RCC 7860 (cell line): ENCODE results near the gene CCNL1.
"Not testable (repeated sequence)": the region's sequence is repeated elsewhere in the genome, so short reads cannot be mapped to it uniquely, and the experiment has no call there.

ENCODE experiments used
- DNase-seq: peaks from one replicate; pipeline ENCODE4 v3.0.0-alpha.2; 2015; ENCODE audit warnings: low spot score
- FAIRE-seq: peaks from 2 replicates; lab custom pipeline; 2012; peaks lifted over from hg19 to GRCh38; lab: Jason Lieb, UNC

The CCNL1 gene

DNA sequence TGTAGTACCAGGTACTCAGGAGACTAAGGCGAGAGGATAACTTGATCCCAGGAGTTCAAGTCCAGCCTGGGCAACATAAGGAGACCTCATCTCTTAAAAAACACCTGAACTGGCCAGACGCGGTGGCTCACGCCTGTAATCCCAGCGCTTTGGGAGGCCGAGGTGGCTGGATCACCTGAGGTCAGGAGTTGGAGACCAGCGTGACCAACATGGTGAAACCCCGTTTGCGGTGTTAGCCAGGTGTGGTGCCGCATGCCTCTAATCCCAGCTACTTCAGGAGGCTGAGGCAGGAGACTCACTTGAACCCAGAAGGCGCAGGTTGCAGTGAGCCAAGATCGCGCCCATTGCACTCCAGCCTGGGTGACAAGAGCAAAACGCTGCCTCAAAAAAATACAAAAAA is 13.4 kb upstream of the CCNL1 start:
- not testable (repeated sequence) for FAIRE-seq, DNase-seq

DNA sequence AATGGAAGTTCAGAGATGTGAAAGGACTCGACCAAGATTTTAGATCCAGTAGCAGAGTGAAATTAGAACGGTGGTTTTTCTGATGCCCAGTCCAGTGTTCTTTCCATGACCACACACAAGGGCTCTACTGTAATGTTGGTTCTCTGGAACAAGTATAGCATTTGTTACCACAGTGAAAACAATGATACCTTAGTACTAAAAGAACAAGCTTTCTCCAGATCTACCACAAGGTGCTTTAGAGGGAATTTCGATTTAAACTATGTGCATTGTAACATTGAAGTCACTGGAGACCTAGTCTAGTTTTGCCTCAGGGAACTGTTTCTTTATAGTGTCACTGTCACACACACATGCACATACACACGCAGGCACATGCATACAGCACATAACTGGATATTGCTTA is 12.8 kb upstream of the CCNL1 start:
- DNase-seq (no peak), FAIRE-seq (no peak)

GRCh38 chr3:157170861-157171260 is 10.9 kb upstream of the CCNL1 start:
- DNase-seq = no peak
- no peak for FAIRE-seq

DNA sequence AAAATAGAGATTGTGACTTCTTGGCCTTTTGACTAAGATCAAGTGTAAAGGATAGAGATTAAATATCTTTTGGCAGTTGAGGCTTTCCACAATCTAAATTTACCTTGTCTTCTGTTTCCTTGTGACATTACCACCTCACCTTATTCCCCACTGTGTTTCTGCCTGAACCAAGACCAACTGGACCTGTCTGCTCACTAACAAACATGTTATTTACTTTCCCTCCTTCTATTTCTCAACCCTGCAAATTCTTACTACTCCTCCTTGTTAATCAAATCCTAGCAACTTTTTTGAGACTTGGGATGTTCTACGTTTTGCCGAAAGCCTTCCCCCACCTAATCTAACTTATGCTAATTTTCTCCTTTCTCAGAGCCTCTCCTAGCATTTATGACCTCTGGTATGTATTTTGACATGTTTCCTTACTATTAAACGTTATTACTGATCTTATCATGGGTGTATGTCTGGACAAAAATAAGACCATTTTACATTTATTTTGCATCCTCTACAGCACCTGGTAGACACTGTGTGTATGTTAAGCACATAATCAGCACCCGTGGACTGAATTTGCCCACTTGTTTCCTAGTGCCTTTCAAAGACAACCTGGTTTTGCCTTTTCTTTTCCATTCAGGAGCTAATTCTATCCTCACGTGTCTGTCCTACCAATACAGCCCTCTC is 7.6 kb upstream of the CCNL1 start:
- DNase-seq (no peak), FAIRE-seq (no peak)

- DNase-seq (no peak), FAIRE-seq (no peak)
Observed at GRCh38 chr3:157166561-157166960, 6.6 kb upstream of the CCNL1 start.

DNA sequence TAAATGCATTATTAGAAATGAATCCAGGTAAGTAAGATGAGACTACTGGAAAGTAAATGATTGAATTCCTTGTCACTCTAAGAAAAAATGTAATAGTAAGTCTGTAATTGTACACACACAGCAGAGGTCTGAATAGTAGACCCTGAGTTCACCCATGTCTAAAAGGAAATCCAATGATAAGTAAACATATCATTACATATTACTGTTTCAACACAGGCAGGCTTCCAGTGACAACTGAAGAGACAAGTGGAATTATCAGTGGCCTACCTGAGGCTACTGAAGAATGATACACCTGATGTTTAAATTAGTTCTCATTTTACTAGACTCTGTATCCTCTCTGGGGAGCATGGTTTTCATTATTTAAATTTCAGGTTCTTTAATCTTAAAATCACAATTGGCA is 6.2 kb upstream of the CCNL1 start:
- DNase-seq (no peak), FAIRE-seq (no peak)

- FAIRE-seq (no peak), DNase-seq (no peak)
Observed at GRCh38 chr3:157163217-157163953, 3.4 kb upstream of the CCNL1 start.

- not testable (repeated sequence) for FAIRE-seq, DNase-seq
Observed at GRCh38 chr3:157162620-157163019, 2.7 kb upstream of the CCNL1 start.

- peak; percentile 60 for FAIRE-seq
- peak; percentile 87 for DNase-seq
Observed at GRCh38 chr3:157160658-157161424, 894 bp upstream of the CCNL1 start.

DNA sequence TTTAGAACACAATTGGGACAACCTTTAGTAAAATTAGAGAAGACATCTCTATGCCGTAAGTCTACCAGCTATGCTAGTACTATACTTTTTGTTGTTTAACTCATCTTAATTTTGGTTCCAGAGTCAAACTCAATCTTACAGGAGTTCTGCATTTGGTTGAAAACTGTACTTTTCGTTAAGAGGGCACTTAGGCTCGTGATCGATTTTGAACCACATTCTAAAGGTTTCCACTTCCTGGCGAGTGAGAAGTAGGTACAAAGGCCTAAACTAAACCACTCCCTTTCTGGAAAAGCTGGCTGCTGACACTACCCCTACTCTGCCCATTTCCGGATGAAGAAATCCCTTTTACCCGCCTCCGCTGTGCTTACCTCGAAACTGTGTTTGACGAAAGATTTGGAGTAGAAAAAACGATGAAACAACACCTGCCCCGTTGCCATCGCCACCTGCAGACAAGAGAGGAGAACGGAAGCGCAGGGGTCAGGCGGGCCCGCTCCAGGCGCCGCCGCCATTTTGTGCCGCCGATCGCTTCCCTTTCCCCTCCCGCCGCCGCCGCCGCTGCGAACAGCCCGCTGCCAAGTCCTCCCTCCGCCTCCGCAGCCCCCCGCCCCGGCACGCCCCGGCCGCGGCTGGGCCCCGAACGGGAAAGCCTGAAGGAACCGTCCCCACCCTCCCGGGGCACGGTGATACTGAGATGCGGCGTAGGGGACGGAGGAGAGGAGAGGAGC is 748 bp downstream of the CCNL1 start:
- DNase-seq (peak; percentile 47), FAIRE-seq (no peak)

- DNase-seq (no peak), FAIRE-seq (no peak)
Observed at GRCh38 chr3:157157836-157158235, 2.1 kb downstream of the CCNL1 start.

GRCh38 chr3:157156837-157157635 is 2.9 kb downstream of the CCNL1 start:
- no peak for DNase-seq

DNA sequence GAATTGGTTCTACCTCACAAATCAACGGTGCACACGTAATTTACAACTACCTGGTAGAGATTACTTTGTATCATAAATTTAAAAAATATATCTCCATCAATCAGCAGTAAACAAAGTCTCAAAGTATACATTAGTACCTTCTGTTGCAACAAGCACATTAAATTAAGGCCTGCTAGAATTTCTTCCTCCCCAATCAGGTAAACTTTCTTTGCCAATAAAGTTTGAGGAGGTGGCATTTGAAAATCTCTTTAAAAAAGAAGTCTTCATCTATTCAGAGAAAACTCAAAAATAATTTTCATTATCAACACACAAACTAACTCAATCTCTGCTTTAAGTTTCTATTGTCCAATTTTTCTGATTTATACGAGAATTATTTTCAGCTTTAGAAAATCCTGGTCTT is 4.4 kb downstream of the CCNL1 start:
- FAIRE-seq (no peak), DNase-seq (no peak)

More at GRCh38 chr3:157156837-157157635, 2.9 kb downstream of the CCNL1 start:
- no peak for FAIRE-seq

GRCh38 chr3:157154563-157155330 is 5.2 kb downstream of the CCNL1 start:
- FAIRE-seq = no peak
- DNase-seq = no peak

DNA sequence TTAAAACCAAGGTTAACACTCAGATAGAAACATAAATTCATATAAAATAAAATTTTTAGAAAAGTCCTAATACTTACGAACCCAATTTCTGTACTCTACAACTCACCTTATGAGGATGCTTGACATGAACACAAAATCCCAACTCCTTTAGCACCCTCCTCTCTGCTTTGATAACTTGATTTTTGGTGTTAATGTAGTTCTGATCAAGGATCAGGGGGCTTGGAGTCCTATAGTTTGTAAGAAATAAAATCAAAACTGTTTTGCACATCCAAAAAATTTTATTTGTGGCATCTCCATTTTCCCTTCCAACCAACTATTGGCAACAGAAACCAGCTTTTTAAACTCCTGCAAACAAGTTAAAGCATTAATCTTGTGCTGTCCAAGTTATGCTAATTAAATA is 7.0 kb downstream of the CCNL1 start:
- FAIRE-seq = no peak
- DNase-seq = no peak

GRCh38 chr3:157152438-157152837 is 7.5 kb downstream of the CCNL1 start:
- DNase-seq (no peak), FAIRE-seq (no peak)

DNA sequence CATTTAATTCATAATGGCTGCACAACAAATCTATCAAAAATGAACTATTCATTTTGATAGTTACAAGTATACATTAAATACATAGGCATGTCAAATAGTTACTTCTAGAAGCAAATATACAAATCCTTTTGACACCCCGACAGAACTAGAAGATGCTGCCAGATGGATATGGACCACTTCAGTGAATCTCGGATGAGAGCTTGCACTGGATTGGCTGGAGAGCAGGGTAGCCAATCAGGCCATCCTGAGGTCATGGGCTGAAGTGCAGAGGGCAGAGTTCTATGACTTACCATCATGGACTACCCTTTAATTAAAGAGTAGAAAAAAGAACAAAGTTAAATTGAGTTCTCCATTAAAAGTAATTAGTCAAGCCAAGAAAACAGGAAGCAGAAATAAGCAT is 8.3 kb downstream of the CCNL1 start:
- no peak for FAIRE-seq
- no peak for DNase-seq

- no peak for FAIRE-seq
- DNase-seq = no peak
Observed at GRCh38 chr3:157151151-157151550, 8.8 kb downstream of the CCNL1 start.

DNA sequence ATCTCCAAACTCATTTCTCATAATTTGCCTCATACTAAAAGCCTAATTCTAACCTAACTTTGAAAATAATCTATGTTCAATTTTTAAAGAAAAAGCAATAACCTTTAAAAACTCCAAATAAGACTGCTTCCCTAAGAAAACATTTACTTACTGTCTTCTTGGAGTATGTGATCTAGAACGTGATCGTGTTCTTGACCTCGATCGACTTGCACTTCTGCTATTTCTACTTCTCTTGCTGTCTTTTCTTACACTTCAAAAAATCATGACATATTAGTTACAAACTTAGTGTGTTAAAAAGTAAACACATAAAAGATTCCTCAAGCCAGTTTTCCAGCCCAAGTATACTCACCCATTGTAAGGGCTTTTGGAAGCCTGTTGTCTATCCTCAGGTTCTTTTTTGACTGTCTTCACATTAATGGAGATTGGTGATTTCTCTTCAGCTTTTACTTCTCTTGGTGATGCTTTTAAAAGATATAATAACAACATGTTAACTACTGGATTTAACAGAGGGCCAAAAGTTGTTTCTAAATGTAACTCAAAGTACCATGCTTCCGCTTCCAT is 10.7 kb downstream of the CCNL1 start:
- DNase-seq (no peak), FAIRE-seq (no peak)
